C4-2B (cell line): ENCODE measurements around the gene PEAK3.

Source experiments
- CTCF ChIP-seq: fragments of 450-650 bp; conservative IDR thresholded peaks from 2 replicates; pipeline ENCODE4 v1.5.1; 2017; ENCODE audit warnings: mild to moderate bottlenecking
- ZFX ChIP-seq: fragments of 450-650 bp; IDR thresholded peaks from 2 replicates; pipeline ENCODE4 v1.6.1; 2017

GRCh38 chr19:2261438-2262172 is 20.4 kb downstream of the PEAK3 start:
- no peak; the same call in 1 of the 2 replicates for TF ChIP-seq CTCF
- no peak for TF ChIP-seq ZFX
